K562 (cell line): ENCODE data around the gene PRKG1. TPM values are rescaled to one million over a fixed set of nuclear protein-coding genes. Genes with fewer than 3 reads are reported as not detected.

Experiments
- ATAC-seq: fragments of 200-7000 bp; cut with Tn5 transposase; 3 replicates; pipeline ENCODE4 v1.9.1; 2020; ENCODE audit warnings: moderate library complexity
- BruUV-seq: library from RNA; stranded (reverse); fragments of 400-500 nt; replicated peaks from 2 replicates; lab custom pipeline; 2021; lab: Mats Ljungman, UMichigan
- CTCF ChIA-PET: fragments of 300-600 bp; formaldehyde crosslinking; extraction: SDS; loops from one replicate; lab custom pipeline; 2021; ENCODE audit warnings: low intra/inter-chr PET ratio; lab: Yijun Ruan, JAX
- POLR2A ChIA-PET: fragments of 300-600, 350-650 bp; sonication (Branson Sonifier 250); formaldehyde crosslinking; extraction: SDS; loops from one replicate; lab custom pipeline; 2021; ENCODE audit warnings: antibody characterized with exemption, inconsistent platforms; lab: Yijun Ruan, JAX
- DNase-seq, 4 experiments: peaks; one replicate each; pipeline versions ENCODE4 v3.0.0 to v3.0.0-alpha.2; 2011 to 2018; ENCODE audit warnings: low spot score in 3 of 4, mixed read lengths in 3 of 4; ENCODE audit errors: extremely low read depth in 1 of 4
- FAIRE-seq: peaks from 2 replicates; lab custom pipeline; 2011; peaks lifted over from hg19 to GRCh38; lab: Jason Lieb, UNC
- H2AFZ ChIP-seq: 2 replicates; pipeline ENCODE4 v1.6.0; 2011; ENCODE audit warnings: low read depth, low read length, control low read depth, inconsistent platforms
- H3K27ac ChIP-seq: fragments of 200-600 bp; 3 replicates; pipeline ENCODE4 v1.8.0; 2011; ENCODE audit warnings: low read depth, mild to moderate bottlenecking, control low read depth, inconsistent platforms, low read length, moderate library complexity, mixed read lengths; ENCODE audit errors: extremely low read depth
- H3K27me3 ChIP-seq, 2 experiments: fragments of 300-600 bp in 1 of 2; 2 replicates in 1 of 2; 3 replicates in 1 of 2; pipeline versions ENCODE4 v1.6.0 to v1.8.0; 2011; ENCODE audit warnings: inconsistent platforms in 2 of 2, low read length in 2 of 2, mild to moderate bottlenecking in 1 of 2, mixed read lengths in 1 of 2, moderate library complexity in 1 of 2; ENCODE audit not compliant: control insufficient read depth in 2 of 2, insufficient read depth in 2 of 2
- H3K36me3 ChIP-seq: fragments of 300-600 bp; 3 replicates; pipeline ENCODE4 v1.8.0; 2011; ENCODE audit warnings: mild to moderate bottlenecking, low read length, inconsistent platforms; ENCODE audit not compliant: control insufficient read depth, insufficient read depth
- H3K4me1 ChIP-seq, 2 experiments: fragments of 200-600 bp in 1 of 2; replicated peaks in 1 of 2; 2 replicates in 1 of 2; 3 replicates in 1 of 2; pipeline versions ENCODE4 v1.5.1 to v1.8.0; 2011; ENCODE audit warnings: inconsistent platforms in 2 of 2, low read length in 2 of 2, mild to moderate bottlenecking in 1 of 2, mixed read lengths in 1 of 2, moderate library complexity in 1 of 2; ENCODE audit not compliant: control insufficient read depth in 2 of 2, insufficient read depth in 2 of 2
- H3K4me2 ChIP-seq: 2 replicates; pipeline ENCODE4 v1.6.1; 2011; ENCODE audit warnings: low read length, control low read depth, inconsistent platforms, mixed read lengths; ENCODE audit not compliant: insufficient read depth
- H3K4me3 ChIP-seq: fragments of 200-600 bp; sonication (generic), shearing (Covaris generic); 2 replicates; pipeline ENCODE4 v1.5.1; 2016; ENCODE audit warnings: control low read depth, inconsistent platforms
- H3K79me2 ChIP-seq: fragments of 200-600 bp; 3 replicates; pipeline ENCODE4 v1.8.0; 2011; ENCODE audit warnings: low read length, inconsistent platforms; ENCODE audit not compliant: control insufficient read depth, insufficient read depth
- H3K9ac ChIP-seq, 2 experiments: 2 replicates each; pipeline versions ENCODE4 v1.6.0 to v1.6.1; 2011; ENCODE audit warnings: low read depth in 2 of 2, low read length in 2 of 2, control low read depth in 1 of 2, inconsistent platforms in 1 of 2, mild to moderate bottlenecking in 1 of 2, mixed read lengths in 1 of 2; ENCODE audit not compliant: insufficient read depth in 1 of 2
- H3K9me1 ChIP-seq: one replicate; pipeline ENCODE4 v1.6.0; 2011; ENCODE audit warnings: inconsistent platforms, mild to moderate bottlenecking, low read length, moderate library complexity; ENCODE audit not compliant: control insufficient read depth, insufficient read depth
- H3K9me3 ChIP-seq: replicated peaks from 2 replicates; pipeline ENCODE4 v1.5.1; 2011; ENCODE audit warnings: low read depth, low read length, inconsistent platforms; ENCODE audit not compliant: control insufficient read depth, insufficient read depth
- H4K20me1 ChIP-seq: replicated peaks from 2 replicates; pipeline ENCODE4 v1.6.1; 2011; ENCODE audit warnings: low read length, inconsistent platforms, mixed read lengths; ENCODE audit not compliant: control insufficient read depth, insufficient read depth
- BCOR ChIP-seq: fragments of 450-650 bp; IDR thresholded peaks from 2 replicates; pipeline ENCODE4 v1.6.1; 2016
- CEBPG ChIP-seq, 3 experiments: fragments of 200-800 bp in 1 of 3; sonication (Bioruptor generic) in 1 of 3; sonication (generic) in 1 of 3; formaldehyde crosslinking in 1 of 3; IDR thresholded peaks in 2 of 3; conservative IDR thresholded peaks in 1 of 3; 2 replicates each; pipeline versions ENCODE4 v1.6.1 to v1.8.0; 2016 to 2022; ENCODE audit warnings: missing compliant biosample characterization in 2 of 3, missing genetic modification characterization in 2 of 3, mild to moderate bottlenecking in 1 of 3, missing genetic modification reagents in 1 of 3
- ESRRA ChIP-seq: fragments of 450-650 bp; IDR thresholded peaks from 2 replicates; pipeline ENCODE4 v1.6.1; 2014; ENCODE audit warnings: low read depth, mild to moderate bottlenecking, moderate library complexity, borderline replicate concordance
- ETS2 ChIP-seq: IDR thresholded peaks from 2 replicates; pipeline ENCODE4 v1.6.1; 2016; ENCODE audit warnings: borderline replicate concordance, missing genetic modification characterization, mild to moderate bottlenecking, moderate library complexity, missing compliant biosample characterization; ENCODE audit not compliant: poor library complexity, severe bottlenecking
- MYNN ChIP-seq, 2 experiments: sonication (generic); formaldehyde crosslinking in 1 of 2; IDR thresholded peaks; 2 replicates each; pipeline versions ENCODE4 v1.5.0 to v1.6.1; 2016 to 2020; ENCODE audit warnings: antibody characterized with exemption in 1 of 2, missing genetic modification reagents in 1 of 2
- ZFP30 ChIP-seq: fragments of 250-450 bp; sonication (Bioruptor Pico); IDR thresholded peaks from 2 replicates; pipeline ENCODE4 v1.8.0; 2022; ENCODE audit warnings: moderate library complexity, mild to moderate bottlenecking, inconsistent platforms, borderline replicate concordance
- WGBS: fragments of 100-300 bp; shearing (Covaris generic); methylation state at CpG from one replicate; pipeline ENCODE4 v1.1.6; 2016; ENCODE audit warnings: low coverage, mixed read lengths; ENCODE audit not compliant: insufficient coverage; ENCODE audit errors: missing lambda C conversion rate; 5-methylcytosine and 5-hydroxymethylcytosine counted together
- in situ Hi-C: fragments of 300-500 bp; cut with MboI; formaldehyde crosslinking; loops from 4 replicates; pipeline ENCODE4 v1.15.0; 2018; ENCODE audit warnings: inconsistent platforms, mixed read lengths
- intact Hi-C: fragments of 100-400 bp; cut with micrococcal nuclease; formaldehyde crosslinking; loops from 2 replicates; pipeline ENCODE4 v1.14.2; 2022
- polyA plus RNA-seq, 8 experiments: library from polyadenylated mRNA; depleted of rRNA in 4 of 8; stranded (reverse) in 5 of 8; unstranded in 3 of 8; fragments of >200 nt; fragmentation: Nextera tagmentation in 2 of 8; fragmentation: Illumina TruSeq in 1 of 8; extraction: Ambion mirVana in 2 of 8; extraction: Trizol in 1 of 8; gene quantifications; 2 replicates each; pipeline versions ENCODE4 v1.2.1 to v1.2.3, GENCODE V29; 2011 to 2014; ENCODE audit warnings: inconsistent platforms in 1 of 8, missing spikeins in 1 of 8
- total RNA-seq, 7 experiments: library from RNA; depleted of rRNA in 6 of 7; stranded (reverse); fragments of >200 nt in 6 of 7; fragmentation: Illumina TruSeq in 2 of 7; extraction: Trizol in 2 of 7; gene quantifications; 2 replicates each; pipeline versions ENCODE4 v1.2.1 to v1.2.3, GENCODE V29; 2011 to 2021; ENCODE audit warnings: low replicate concordance in 1 of 7

Gene PRKG1
- total and polyA plus RNA-seq, 9 of the 15 experiments (the other 6 are each of a cell fraction or from before 2014, with no cell fraction given), result 0.22 TPM; not detected in 8

- ATAC-seq (no peak), FAIRE-seq (no peak), DNase-seq (no peak)
- in situ Hi-C loops (no loop called here), intact Hi-C loops (no loop called here)
- H3K27me3 ChIP-seq, result peaks cover 0 to 10% of the 10 kb centered on the region in 2 experiments; a peak in 2 of 5 replicates
- H3K27ac ChIP-seq, result no peak overlapping the region
- H3K79me2 ChIP-seq, result no peaks in the 10 kb centered on the region
- under 1% methylated on average over 18 of the region's 18 CpGs for WGBS
- no TSS peak for BruUV-seq
- no peaks in the 10 kb centered on the region for H3K36me3 ChIP-seq
- no peak overlapping the region for H3K4me3 ChIP-seq
- H3K4me1 ChIP-seq, result 0 out of 5 replicates have a peak, but pooled peaks cover 0 to 3% of the 10 kb centered on the region in 2 experiments
- H3K9me3 ChIP-seq, result no peaks in the 10 kb centered on the region
- no peaks in the 10 kb centered on the region for H3K9me1 ChIP-seq
- POLR2A ChIA-PET, result no interaction called here
- H3K4me2 ChIP-seq, result no peak overlapping the region
- TF ChIP-seq ETS2 (tag), result no peak
- H2AFZ ChIP-seq, result no peak overlapping the region
- H4K20me1 ChIP-seq, result no peaks in the 10 kb centered on the region
- no peak overlapping the region for H3K9ac ChIP-seq
- CTCF ChIA-PET, result no interaction called here
Observed at GRCh38 chr10:51075043-51075872, 971 bp downstream of the PRKG1 start.

- 0 out of 5 replicates have a peak, but pooled peaks cover 0 to 3% of the 10 kb centered on the region in 2 experiments for H3K4me1 ChIP-seq
- H3K9ac ChIP-seq, result no peak overlapping the region
- no peak for DNase-seq
- WGBS, result 4% methylated on average over 6 of the region's 6 CpGs
- H3K27me3 ChIP-seq, result peaks cover 0 to 10% of the 10 kb centered on the region in 2 experiments; a peak in 2 of 5 replicates
- CTCF ChIA-PET, result no interaction called here
- H3K27ac ChIP-seq, result no peak overlapping the region
- H3K9me3 ChIP-seq, result no peaks in the 10 kb centered on the region
- no peak overlapping the region for H3K4me3 ChIP-seq
- no peak for ATAC-seq
- no peaks in the 10 kb centered on the region for H3K9me1 ChIP-seq
- H3K36me3 ChIP-seq, result no peaks in the 10 kb centered on the region
- no peaks in the 10 kb centered on the region for H4K20me1 ChIP-seq
- H3K4me2 ChIP-seq, result no peak overlapping the region
- no peak for FAIRE-seq
- no peak overlapping the region for H2AFZ ChIP-seq
- POLR2A ChIA-PET, result no interaction called here
- in situ Hi-C loops, result no loop called here
- no TSS peak for BruUV-seq
- intact Hi-C loops, result no loop called here
- no peak for TF ChIP-seq CEBPG (CRISPR knock-in tag; IDR thresholded peaks at IDR 0.05)
- peak in 1 of 2 experiments; percentile 36; a peak in 1 of 4 replicates for TF ChIP-seq CEBPG (tag; conservative IDR thresholded peaks at IDR 0.05 in 1 of 2, IDR thresholded peaks at IDR 0.05 in 1 of 2)
- TF ChIP-seq MYNN (IDR thresholded peaks at IDR 0.05), result no peak
- TF ChIP-seq MYNN (CRISPR knock-in tag; IDR thresholded peaks at IDR 0.05), result no peak
- TF ChIP-seq ZFP30 (CRISPR knock-in tag), result no peak
- TF ChIP-seq BCOR, result no peak
- TF ChIP-seq ESRRA, result no peak
- TF ChIP-seq, all 486 proteins: peak for 1
- H3K79me2 ChIP-seq, result no peaks in the 10 kb centered on the region
Observed at GRCh38 chr10:51075873-51076229, 1.6 kb downstream of the PRKG1 start.
